ENCODE data around the gene TMPRSS7. TPM values are rescaled to one million over a fixed set of nuclear protein-coding genes. Genes with fewer than 3 reads are reported as not detected.

TMPRSS7 gene
- total RNA-seq, 1 experiment from 2014 or later, result not detected

DNA sequence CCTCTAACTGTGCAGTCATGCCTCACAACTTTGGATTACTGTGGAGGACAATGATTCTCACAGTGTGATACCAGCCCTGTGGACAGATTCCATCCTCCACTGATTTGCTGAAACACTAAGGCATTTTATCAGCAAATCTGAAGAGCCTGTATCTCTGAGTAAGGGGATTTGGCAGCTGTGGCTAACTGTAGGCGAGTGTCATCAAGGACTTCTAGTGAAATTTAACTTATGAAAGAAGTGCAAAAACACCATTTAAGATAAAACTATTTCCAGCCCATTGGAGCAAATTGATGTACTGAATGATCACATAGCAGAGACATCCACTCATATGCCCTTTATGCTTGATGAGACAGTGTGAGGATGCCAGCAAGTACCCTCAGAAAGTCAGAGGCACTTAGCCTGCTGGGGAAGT, 13.9 kb upstream of the TMPRSS7 start:
- H3K4me1 Mint-ChIP-seq (ENCODE audit: low read depth, unreplicated experiment), result no peaks in the 10 kb centered on the region
- CTCF ChIA-PET, result interaction anchor here (0.7 kb wide), 1 partner anchor 841 kb away, joined by 5 read pairs; no protein-coding TSS in a partner anchor
- BruUV-seq (replicated peaks), result no TSS peak
- H3K27ac Mint-ChIP-seq (ENCODE audit: unreplicated experiment), result no peak overlapping the region
- no peaks in the 10 kb centered on the region for H3K36me3 Mint-ChIP-seq (ENCODE audit: insufficient read depth, unreplicated experiment)
- DNase-seq, result no peak
- peaks cover 7% of the 10 kb centered on the region for H3K9me3 Mint-ChIP-seq (ENCODE audit: low read depth, unreplicated experiment)
- H3K4me3 Mint-ChIP-seq (ENCODE audit: low read depth, unreplicated experiment), result no peak overlapping the region
- no peaks in the 10 kb centered on the region for H3K27me3 Mint-ChIP-seq (ENCODE audit: unreplicated experiment)
- intact Hi-C loops (cut with micrococcal nuclease; ENCODE audit: unreplicated experiment), result no loop called here
- TF ChIP-seq, protein P1, sequence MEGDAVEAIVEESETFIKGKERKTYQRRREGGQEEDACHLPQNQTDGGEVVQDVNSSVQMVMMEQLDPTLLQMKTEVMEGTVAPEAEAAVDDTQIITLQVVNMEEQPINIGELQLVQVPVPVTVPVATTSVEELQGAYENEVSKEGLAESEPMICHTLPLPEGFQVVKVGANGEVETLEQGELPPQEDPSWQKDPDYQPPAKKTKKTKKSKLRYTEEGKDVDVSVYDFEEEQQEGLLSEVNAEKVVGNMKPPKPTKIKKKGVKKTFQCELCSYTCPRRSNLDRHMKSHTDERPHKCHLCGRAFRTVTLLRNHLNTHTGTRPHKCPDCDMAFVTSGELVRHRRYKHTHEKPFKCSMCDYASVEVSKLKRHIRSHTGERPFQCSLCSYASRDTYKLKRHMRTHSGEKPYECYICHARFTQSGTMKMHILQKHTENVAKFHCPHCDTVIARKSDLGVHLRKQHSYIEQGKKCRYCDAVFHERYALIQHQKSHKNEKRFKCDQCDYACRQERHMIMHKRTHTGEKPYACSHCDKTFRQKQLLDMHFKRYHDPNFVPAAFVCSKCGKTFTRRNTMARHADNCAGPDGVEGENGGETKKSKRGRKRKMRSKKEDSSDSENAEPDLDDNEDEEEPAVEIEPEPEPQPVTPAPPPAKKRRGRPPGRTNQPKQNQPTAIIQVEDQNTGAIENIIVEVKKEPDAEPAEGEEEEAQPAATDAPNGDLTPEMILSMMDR (IDR thresholded peaks at IDR 0.05; ENCODE audit: unreplicated experiment), result no peak

DNA sequence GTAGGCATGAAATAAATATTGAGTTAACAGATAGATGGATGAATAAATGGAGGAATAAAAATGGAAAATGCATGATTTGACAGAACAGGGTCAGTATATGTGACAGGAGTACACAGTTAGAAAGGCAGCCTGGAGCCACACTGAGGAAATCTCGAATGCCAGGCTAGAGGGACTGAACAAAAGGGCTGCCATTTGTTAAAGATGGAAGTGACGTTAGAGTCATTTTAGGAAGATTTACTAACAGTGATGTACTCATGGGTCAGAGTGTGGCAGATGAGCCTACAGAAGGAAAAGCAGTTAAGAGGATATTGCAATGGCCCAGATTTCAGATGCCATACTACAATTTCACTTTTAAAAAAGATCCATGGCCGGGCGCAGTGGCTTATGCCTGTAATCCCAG, 7.4 kb upstream of the TMPRSS7 start:
- Mint-ChIP-seq H3K27me3 (ENCODE audit: unreplicated experiment) (no peaks in the 10 kb centered on the region), H3K27ac (ENCODE audit: unreplicated experiment) (no peak overlapping the region), H3K9me3 (ENCODE audit: low read depth, unreplicated experiment) (peaks cover under 1% of the 10 kb centered on the region), H3K4me3 (ENCODE audit: low read depth, unreplicated experiment) (no peak overlapping the region), H3K36me3 (ENCODE audit: insufficient read depth, unreplicated experiment) (no peaks in the 10 kb centered on the region), H3K4me1 (ENCODE audit: low read depth, unreplicated experiment) (no peaks in the 10 kb centered on the region)
- intact Hi-C loops (cut with micrococcal nuclease; ENCODE audit: unreplicated experiment), result no loop called here
- CTCF ChIA-PET, result no interaction called here
- no peak for DNase-seq
- TF ChIP-seq, protein P1 (IDR thresholded peaks at IDR 0.05; ENCODE audit: unreplicated experiment), result no peak
- no TSS peak for BruUV-seq (replicated peaks)

DNA sequence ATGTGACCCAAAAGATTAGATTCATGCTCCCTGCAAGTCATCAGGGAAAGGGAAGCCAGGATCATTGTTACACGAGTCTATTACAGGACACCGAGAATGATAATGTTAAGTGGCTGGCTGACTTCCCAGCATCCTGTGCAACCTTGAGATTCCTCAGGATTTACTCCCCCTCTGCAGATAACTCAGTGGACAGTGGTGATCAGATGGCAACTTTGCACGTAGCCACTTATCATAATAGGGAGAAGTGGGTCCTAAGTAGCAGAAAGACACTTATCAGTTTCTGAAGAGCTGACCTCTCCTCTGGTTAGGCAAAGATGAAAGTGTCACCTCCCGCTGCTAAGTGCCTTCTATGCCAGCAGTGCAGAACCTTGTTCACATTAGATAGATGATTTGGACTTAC, 6.7 kb upstream of the TMPRSS7 start:
- no peaks in the 10 kb centered on the region for H3K36me3 Mint-ChIP-seq (ENCODE audit: insufficient read depth, unreplicated experiment)
- no TSS peak for BruUV-seq (replicated peaks)
- no peaks in the 10 kb centered on the region for H3K27me3 Mint-ChIP-seq (ENCODE audit: unreplicated experiment)
- intact Hi-C loops (cut with micrococcal nuclease; ENCODE audit: unreplicated experiment), result no loop called here
- no peaks in the 10 kb centered on the region for H3K9me3 Mint-ChIP-seq (ENCODE audit: low read depth, unreplicated experiment)
- H3K4me3 Mint-ChIP-seq (ENCODE audit: low read depth, unreplicated experiment), result no peak overlapping the region
- DNase-seq, result no peak
- no peak overlapping the region for H3K27ac Mint-ChIP-seq (ENCODE audit: unreplicated experiment)
- CTCF ChIA-PET, result no interaction called here
- H3K4me1 Mint-ChIP-seq (ENCODE audit: low read depth, unreplicated experiment), result no peaks in the 10 kb centered on the region
- TF ChIP-seq, protein P1 (IDR thresholded peaks at IDR 0.05; ENCODE audit: unreplicated experiment), result no peak

DNA sequence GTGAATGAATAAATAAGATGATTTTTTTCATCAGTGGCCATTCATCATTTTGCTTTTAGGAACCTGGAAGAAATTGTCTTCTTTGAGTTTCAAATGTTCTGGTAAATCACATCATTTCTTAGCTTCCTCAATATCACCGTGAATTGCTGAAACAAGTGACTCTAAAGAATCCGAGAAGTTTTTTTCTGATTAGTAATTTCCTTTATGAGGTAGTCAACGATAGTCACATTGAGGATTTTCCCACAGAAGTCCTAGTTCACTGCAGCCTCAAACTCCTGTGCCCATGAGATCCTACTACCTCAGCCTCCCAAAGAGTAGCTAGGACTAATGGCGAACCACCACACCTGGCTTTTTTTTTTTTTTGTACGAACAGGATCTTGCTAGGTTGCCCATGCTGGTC, 3.6 kb upstream of the TMPRSS7 start:
- CTCF ChIA-PET, result no interaction called here
- BruUV-seq (replicated peaks), result no TSS peak
- no peaks in the 10 kb centered on the region for H3K36me3 Mint-ChIP-seq (ENCODE audit: insufficient read depth, unreplicated experiment)
- no peak for DNase-seq
- no peaks in the 10 kb centered on the region for H3K9me3 Mint-ChIP-seq (ENCODE audit: low read depth, unreplicated experiment)
- TF ChIP-seq, protein P1 (IDR thresholded peaks at IDR 0.05; ENCODE audit: unreplicated experiment), result no peak
- H3K27me3 Mint-ChIP-seq (ENCODE audit: unreplicated experiment), result no peaks in the 10 kb centered on the region
- intact Hi-C loops (cut with micrococcal nuclease; ENCODE audit: unreplicated experiment), result no loop called here
- H3K4me1 Mint-ChIP-seq (ENCODE audit: low read depth, unreplicated experiment), result no peaks in the 10 kb centered on the region
- H3K27ac Mint-ChIP-seq (ENCODE audit: unreplicated experiment), result no peak overlapping the region
- no peak overlapping the region for H3K4me3 Mint-ChIP-seq (ENCODE audit: low read depth, unreplicated experiment)
